Activated CD4-positive, alpha-beta T cell treated with anti-CD3 and anti-CD28 coated beads, Interleukin-2, amount 50 U/mL, for 1 hour (primary cell): ENCODE data around the gene PRRC1.

ENCODE experiments used
- DNase-seq: peaks from one replicate; pipeline ENCODE4 v3.0.0-alpha.2; 2020

The PRRC1 gene

GRCh38 chr5:127582773-127583370 is 65.4 kb downstream of the PRRC1 start:
- DNase-seq = no peak

DNA sequence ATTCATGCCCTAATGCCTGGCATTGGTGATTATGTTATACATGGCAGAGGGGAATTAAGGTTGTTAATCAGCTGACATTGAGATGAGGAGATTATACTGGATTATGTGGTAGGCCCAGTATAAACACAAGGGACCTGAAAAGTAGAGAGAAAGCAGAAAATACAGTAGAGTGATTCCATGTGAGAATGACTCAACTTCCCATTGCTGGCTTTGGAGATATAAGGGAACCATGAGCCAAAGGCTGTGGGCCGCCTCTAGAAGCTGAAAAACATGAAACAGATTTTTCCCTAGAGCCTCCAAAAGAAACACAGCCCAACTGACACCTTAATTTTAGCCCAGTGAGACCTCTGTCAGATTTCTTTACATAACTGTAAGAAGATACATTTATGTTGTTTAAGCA is 66.4 kb downstream of the PRRC1 start:
- DNase-seq = no peak

- no peak for DNase-seq
Measured at GRCh38 chr5:127585661-127586060, 68.2 kb downstream of the PRRC1 start.

DNA sequence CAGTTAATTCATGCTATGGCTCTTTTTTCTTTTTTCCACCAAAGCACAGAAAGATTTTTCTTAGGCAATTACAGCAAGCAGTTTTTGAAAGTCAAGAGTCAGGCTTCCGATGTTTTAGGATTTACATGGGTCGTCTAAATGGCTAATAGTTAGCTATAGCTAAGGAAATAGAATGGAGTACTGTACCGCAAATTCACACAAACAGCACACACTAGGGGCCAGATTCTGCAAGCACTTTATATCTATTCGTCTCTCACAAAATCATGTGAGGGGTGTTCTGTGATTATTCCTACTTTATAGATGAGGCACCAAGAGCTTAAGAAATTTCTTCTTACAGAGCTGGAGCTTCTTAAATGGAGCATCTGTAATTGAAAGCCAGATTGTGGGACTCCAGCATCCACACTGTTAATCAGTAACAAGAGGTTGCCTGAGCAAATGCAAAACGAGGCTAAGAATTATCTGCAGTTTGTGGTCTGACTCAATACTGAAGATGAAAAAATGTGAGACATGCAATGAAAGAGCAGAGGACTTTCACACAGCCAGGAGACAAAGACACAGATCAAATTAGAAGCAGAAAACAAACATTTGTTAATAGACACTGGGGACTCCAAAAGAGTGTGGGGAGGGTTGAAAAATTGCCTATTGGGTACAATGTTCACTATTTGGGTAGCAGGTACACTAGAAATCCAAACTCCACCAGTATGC is 68.8 kb downstream of the PRRC1 start:
- DNase-seq = no peak

DNA sequence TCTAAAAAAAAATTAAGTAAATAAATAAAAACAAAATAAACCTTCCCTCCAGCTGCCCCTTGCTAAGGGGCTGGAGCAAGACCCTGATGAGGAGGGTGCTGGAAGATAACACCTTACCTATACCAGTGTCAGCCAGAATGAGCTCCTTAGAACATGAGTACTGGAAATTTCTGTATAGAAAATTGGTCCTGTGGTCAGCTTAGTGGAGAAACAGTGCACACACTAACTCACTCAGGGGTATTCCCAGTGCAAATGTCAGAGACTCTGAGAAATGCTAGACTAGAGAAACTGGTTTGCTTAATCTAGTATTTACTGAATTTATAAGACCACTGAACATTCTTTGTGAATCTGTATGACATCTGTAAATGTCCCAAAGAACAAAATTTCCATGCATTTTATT is 69.4 kb downstream of the PRRC1 start:
- no peak for DNase-seq

GRCh38 chr5:127587246-127587917 is 69.9 kb downstream of the PRRC1 start:
- no peak for DNase-seq

DNA sequence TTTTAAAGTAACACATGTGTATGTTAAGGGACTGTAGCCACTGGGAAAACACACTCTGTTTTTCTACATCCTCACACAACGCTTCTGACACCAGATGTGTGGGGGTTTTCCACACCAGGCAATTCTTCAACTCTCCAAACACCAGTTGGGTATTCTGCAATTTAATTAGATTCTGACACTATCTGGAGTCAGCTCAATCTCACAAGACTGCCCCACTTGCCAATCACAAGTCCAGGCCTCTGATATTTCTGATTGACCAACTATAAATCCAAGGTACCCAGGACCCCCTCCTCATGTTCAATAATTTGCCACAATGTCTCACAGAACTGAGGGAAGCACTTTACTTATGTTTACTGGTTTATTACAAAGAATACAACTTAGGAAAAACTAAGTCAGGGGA is 70.9 kb downstream of the PRRC1 start:
- DNase-seq = no peak

DNA sequence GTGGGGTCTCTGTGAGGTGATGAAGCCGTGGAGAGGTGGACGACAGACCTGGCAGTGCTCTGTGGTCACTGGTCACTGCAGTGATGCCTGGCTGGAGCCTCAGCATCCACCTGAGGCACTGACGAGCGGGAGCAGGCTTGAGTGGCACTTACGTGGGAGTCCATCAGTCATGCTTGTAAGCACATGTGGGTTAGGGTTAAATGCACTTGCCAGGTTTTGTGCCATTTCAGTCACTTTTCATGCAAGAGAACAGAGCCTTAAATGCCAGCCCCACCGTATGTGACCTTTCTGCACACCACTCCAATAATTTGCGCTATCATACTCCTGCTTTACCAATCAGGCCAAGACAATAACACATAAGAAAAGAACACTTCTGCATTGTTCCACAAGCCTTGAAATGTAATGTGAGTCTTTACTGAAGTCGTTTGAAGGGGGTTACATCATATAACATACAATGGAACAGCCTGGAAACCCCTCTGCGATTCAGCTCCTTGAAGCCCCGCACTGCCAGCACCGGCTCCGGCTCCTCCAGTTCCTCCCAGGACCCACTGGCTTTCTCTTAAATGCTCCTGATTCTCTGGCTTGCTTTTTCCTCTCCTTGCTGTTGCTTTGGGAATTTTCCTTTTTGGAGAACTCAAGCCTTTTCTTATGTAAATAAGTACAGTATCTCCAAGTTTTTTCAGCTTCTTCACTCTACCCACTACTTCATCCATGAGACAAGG is 72.0 kb downstream of the PRRC1 start:
- DNase-seq = no peak

DNA sequence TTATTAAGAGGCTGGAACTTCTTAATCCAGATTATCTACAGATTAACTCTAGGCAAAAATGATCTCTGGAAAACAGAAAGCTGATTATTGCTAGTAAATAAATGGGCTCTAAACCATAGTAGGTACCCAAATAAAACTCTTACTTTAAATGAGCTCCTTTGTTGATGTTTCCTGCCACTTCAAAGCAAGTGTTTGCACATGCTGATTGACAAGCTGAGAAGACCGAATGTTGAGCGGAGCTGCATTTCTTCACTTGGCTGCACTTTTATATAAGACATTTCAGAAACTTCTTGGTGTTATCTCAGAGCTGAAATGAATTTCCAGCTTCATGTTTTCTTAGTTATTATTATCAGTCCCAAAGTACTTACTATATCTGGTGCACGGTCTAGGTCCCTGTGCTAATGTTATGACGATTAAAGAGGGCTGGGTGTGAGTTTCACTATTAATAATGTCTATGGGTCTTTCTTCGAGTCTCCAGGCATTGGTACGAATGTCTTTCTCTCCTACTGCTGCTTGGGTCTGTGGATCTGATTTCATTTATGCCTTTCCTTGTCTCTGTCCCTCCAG is 72.8 kb downstream of the PRRC1 start:
- no peak for DNase-seq

- no peak for DNase-seq
Measured at GRCh38 chr5:127595484-127596368, 78.3 kb downstream of the PRRC1 start.

GRCh38 chr5:127596501-127596900 is 79.1 kb downstream of the PRRC1 start:
- no peak for DNase-seq

GRCh38 chr5:127599320-127599719 is 81.9 kb downstream of the PRRC1 start:
- no peak for DNase-seq

- DNase-seq = no peak
Measured at GRCh38 chr5:127599847-127600246, 82.4 kb downstream of the PRRC1 start.

GRCh38 chr5:127601111-127601510 is 83.7 kb downstream of the PRRC1 start:
- DNase-seq = no peak

DNA sequence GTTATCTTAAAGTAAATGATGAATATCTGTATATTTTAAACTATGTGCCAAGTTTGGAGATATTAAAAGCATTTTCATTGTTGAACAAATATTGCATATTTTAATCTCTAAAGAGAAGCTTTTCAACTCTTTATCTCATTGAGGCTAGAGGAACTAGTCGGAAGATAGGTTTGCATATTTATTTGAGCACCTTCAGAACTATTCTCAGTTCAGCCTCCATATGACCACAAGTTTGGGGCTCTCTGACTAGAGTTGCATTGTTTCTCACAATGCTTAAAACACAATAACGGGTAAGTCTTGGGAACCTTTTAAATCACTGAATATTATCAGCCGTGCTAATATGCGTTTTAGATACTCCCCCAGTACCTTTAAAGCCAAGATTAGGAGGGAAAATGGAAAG is 84.2 kb downstream of the PRRC1 start:
- DNase-seq = no peak

DNA sequence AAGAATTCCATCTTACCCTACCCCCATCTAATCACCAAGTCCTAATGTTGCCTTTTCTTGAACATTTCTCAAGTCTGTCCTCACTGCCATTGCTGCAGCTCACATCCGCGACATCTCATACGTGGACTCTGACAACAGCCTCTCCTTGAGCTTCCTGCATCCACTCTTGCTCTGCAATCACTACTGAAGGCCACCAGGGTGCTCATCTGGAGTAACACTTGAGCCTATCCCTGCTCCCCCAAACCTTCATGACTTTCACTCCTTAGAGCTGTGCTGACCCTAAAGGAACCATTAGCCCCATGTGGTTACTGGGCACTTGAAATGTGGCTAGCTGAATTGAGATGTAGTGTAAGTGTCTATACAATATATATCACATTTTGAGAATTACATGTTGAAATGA is 85.0 kb downstream of the PRRC1 start:
- DNase-seq = no peak

GRCh38 chr5:127602896-127603844 is 85.7 kb downstream of the PRRC1 start:
- no peak for DNase-seq
